Trophoblast cell (in vitro differentiated cells and primary cell): Measurements from ENCODE around the gene STXBP6.

Experiments used
- DNase-seq, 2 donors: peaks; one replicate each; pipeline ENCODE4 v3.0.0-alpha.2; 2016
- H2AFZ ChIP-seq: 2 replicates; pipeline ENCODE4 v1.6.1; 2013; ENCODE audit warnings: low read length, moderate library complexity, mild to moderate bottlenecking; ENCODE audit not compliant: insufficient read depth, poor library complexity
- H2AK5ac ChIP-seq: 2 replicates; pipeline ENCODE4 v1.6.1; 2013; ENCODE audit warnings: mild to moderate bottlenecking, low read length
- H2BK120ac ChIP-seq: 2 replicates; pipeline ENCODE4 v1.6.1; 2013; ENCODE audit warnings: low read length, mild to moderate bottlenecking, moderate library complexity; ENCODE audit not compliant: insufficient read depth, poor library complexity
- H2BK12ac ChIP-seq: 2 replicates; pipeline ENCODE4 v1.6.1; 2013; ENCODE audit warnings: mild to moderate bottlenecking, low read length, moderate library complexity
- H2BK5ac ChIP-seq: 2 replicates; pipeline ENCODE4 v1.6.1; 2013; ENCODE audit warnings: low read length, low read depth, moderate library complexity, mild to moderate bottlenecking; ENCODE audit not compliant: poor library complexity
- H3K14ac ChIP-seq: 2 replicates; pipeline ENCODE4 v1.6.1; 2013; ENCODE audit warnings: mild to moderate bottlenecking, low read length
- H3K18ac ChIP-seq: 2 replicates; pipeline ENCODE4 v1.6.1; 2013; ENCODE audit warnings: mild to moderate bottlenecking, low read length
- H3K23ac ChIP-seq: 2 replicates; pipeline ENCODE4 v1.6.1; 2013; ENCODE audit warnings: low read length
- H3K27ac ChIP-seq: 2 replicates; pipeline ENCODE4 v1.5.1; 2013; ENCODE audit warnings: low read depth, mild to moderate bottlenecking, inconsistent platforms, low read length, moderate library complexity
- H3K27me3 ChIP-seq: 2 replicates; pipeline ENCODE4 v1.6.1; 2013; ENCODE audit warnings: inconsistent platforms, mild to moderate bottlenecking, low read length, moderate library complexity; ENCODE audit not compliant: insufficient read depth
- H3K36me3 ChIP-seq, 2 experiments: 1 replicate in 1 of 2; 2 replicates in 1 of 2; pipeline ENCODE4 v1.6.1; 2013; ENCODE audit warnings: low read length in 2 of 2, mild to moderate bottlenecking in 2 of 2, moderate library complexity in 1 of 2; ENCODE audit not compliant: insufficient read depth in 2 of 2, control insufficient read depth in 1 of 2
- H3K4ac ChIP-seq: 2 replicates; pipeline ENCODE4 v1.6.1; 2013; ENCODE audit warnings: low read depth, mild to moderate bottlenecking, low read length, moderate library complexity
- H3K4me1 ChIP-seq, 2 experiments: 1 replicate in 1 of 2; 2 replicates in 1 of 2; pipeline ENCODE4 v1.6.1; 2013; ENCODE audit warnings: low read length in 2 of 2, mild to moderate bottlenecking in 2 of 2, moderate library complexity in 1 of 2; ENCODE audit not compliant: insufficient read depth in 2 of 2, control insufficient read depth in 1 of 2
- H3K4me2 ChIP-seq: 2 replicates; pipeline ENCODE4 v1.6.1; 2013; ENCODE audit warnings: inconsistent platforms, mild to moderate bottlenecking, low read length, moderate library complexity
- H3K4me3 ChIP-seq: 2 replicates; pipeline ENCODE4 v1.5.1; 2013; ENCODE audit warnings: mild to moderate bottlenecking, low read depth, low read length, inconsistent platforms
- H3K79me1 ChIP-seq: one replicate; pipeline ENCODE4 v1.6.1; 2013; ENCODE audit warnings: low read length
- H3K79me2 ChIP-seq: 2 replicates; pipeline ENCODE4 v1.6.1; 2013; ENCODE audit warnings: low read length, mild to moderate bottlenecking; ENCODE audit not compliant: control insufficient read depth, insufficient read depth, poor library complexity
- H3K9ac ChIP-seq: 2 replicates; pipeline ENCODE4 v1.6.1; 2013; ENCODE audit warnings: mild to moderate bottlenecking, low read length
- H3K9me3 ChIP-seq: 2 replicates; pipeline ENCODE4 v1.6.1; 2013; ENCODE audit warnings: low read depth, mild to moderate bottlenecking, control low read depth, inconsistent platforms, low read length; ENCODE audit not compliant: insufficient read depth
- H4K12ac ChIP-seq: 2 replicates; pipeline ENCODE4 v1.6.1; 2013; ENCODE audit warnings: low read depth, mild to moderate bottlenecking, low read length, moderate library complexity
- H4K8ac ChIP-seq: 2 replicates; pipeline ENCODE4 v1.6.1; 2013; ENCODE audit warnings: low read depth, mild to moderate bottlenecking, low read length, moderate library complexity
- H4K91ac ChIP-seq: one replicate; pipeline ENCODE4 v1.6.1; 2013; ENCODE audit warnings: low read depth, mild to moderate bottlenecking, low read length, moderate library complexity
- WGBS: extraction: QIAGEN DNeasy Blood & Tissue Kit; methylation state at CpG from one replicate; pipeline ENCODE4 v1.1.7; 2013; ENCODE audit warnings: missing lambda C conversion rate; ENCODE audit not compliant: insufficient read length, insufficient coverage; ENCODE audit errors: extremely low coverage; 5-methylcytosine and 5-hydroxymethylcytosine counted together

The STXBP6 gene

DNA sequence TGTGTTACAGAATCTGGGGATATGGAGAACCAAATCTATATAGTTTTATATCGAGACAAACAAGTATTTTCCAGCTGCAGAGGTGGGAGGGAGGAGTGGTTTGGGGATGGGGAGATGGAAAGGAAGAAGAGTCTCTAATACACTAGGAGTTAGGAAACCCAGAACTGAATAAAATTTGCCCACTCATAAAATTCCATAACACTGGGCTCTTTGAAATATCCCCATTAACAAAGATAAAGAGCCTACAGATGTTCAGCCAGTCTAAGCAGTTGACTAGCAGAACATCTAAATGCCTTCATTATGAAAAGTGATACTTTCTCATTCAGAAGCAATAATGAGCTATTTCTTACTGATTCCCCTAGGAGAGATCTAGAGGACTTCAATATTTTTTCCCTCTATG lies 264.2 kb downstream of the STXBP6 start:
- H3K4me1 ChIP-seq = no peaks in the 10 kb centered on the region
- H4K91ac ChIP-seq = no peak overlapping the region
- H2AK5ac ChIP-seq = no peak overlapping the region
- H3K4ac ChIP-seq = no peak overlapping the region
- no peak overlapping the region for H4K8ac ChIP-seq
- H3K27me3 ChIP-seq = no peaks in the 10 kb centered on the region
- no CpG with 5 or more reads among the region's 1 CpG for WGBS
- H3K79me1 ChIP-seq = no peaks in the 10 kb centered on the region
- no peaks in the 10 kb centered on the region for H3K9me3 ChIP-seq
- no peak overlapping the region for H3K4me2 ChIP-seq
- no peak overlapping the region for H3K9ac ChIP-seq
- no peak overlapping the region for H3K14ac ChIP-seq
- no peak overlapping the region for H2BK120ac ChIP-seq
- no peak overlapping the region for H2AFZ ChIP-seq
- H4K12ac ChIP-seq = no peak overlapping the region
- H3K4me3 ChIP-seq = no peak overlapping the region
- no peak overlapping the region for H3K23ac ChIP-seq
- no peak overlapping the region for H3K27ac ChIP-seq
- no peaks in the 10 kb centered on the region for H3K36me3 ChIP-seq
- no peak overlapping the region for H2BK5ac ChIP-seq
- no peak overlapping the region for H3K18ac ChIP-seq
- no peak overlapping the region for H2BK12ac ChIP-seq
- H3K79me2 ChIP-seq = no peaks in the 10 kb centered on the region
- DNase-seq = no peak

DNA sequence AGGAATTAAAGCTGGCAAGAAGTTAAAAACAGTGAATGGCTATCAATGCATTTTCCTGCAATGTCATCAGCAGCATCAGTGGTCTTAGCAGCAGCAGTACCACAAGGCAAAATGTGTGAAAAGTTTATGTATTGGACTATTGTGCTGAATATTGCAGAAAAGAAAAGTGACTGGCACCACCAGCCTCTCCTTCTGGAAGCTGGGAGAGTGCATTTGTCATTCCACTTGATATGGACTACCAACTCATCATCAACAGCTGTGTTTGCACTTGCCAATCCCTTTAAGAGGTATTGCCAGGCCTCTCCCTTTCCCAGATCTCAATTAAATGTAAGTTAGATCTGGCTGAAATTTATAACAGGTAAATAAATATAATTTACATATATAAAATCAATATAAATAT lies 265.0 kb downstream of the STXBP6 start:
- no peak overlapping the region for H3K23ac ChIP-seq
- no peak for DNase-seq
- no peak overlapping the region for H2BK120ac ChIP-seq
- no peak overlapping the region for H4K91ac ChIP-seq
- H3K4ac ChIP-seq = no peak overlapping the region
- no peak overlapping the region for H3K27ac ChIP-seq
- H3K27me3 ChIP-seq = no peaks in the 10 kb centered on the region
- H3K4me3 ChIP-seq = no peak overlapping the region
- H3K79me2 ChIP-seq = no peaks in the 10 kb centered on the region
- no peak overlapping the region for H2AFZ ChIP-seq
- no peak overlapping the region for H4K8ac ChIP-seq
- H4K12ac ChIP-seq = no peak overlapping the region
- H3K4me2 ChIP-seq = no peak overlapping the region
- H2BK5ac ChIP-seq = no peak overlapping the region
- no peaks in the 10 kb centered on the region for H3K36me3 ChIP-seq
- no peaks in the 10 kb centered on the region for H3K79me1 ChIP-seq
- H2AK5ac ChIP-seq = no peak overlapping the region
- no peak overlapping the region for H3K18ac ChIP-seq
- no peak overlapping the region for H3K14ac ChIP-seq
- H2BK12ac ChIP-seq = no peak overlapping the region
- no peaks in the 10 kb centered on the region for H3K4me1 ChIP-seq
- no peaks in the 10 kb centered on the region for H3K9me3 ChIP-seq
- no peak overlapping the region for H3K9ac ChIP-seq

DNA sequence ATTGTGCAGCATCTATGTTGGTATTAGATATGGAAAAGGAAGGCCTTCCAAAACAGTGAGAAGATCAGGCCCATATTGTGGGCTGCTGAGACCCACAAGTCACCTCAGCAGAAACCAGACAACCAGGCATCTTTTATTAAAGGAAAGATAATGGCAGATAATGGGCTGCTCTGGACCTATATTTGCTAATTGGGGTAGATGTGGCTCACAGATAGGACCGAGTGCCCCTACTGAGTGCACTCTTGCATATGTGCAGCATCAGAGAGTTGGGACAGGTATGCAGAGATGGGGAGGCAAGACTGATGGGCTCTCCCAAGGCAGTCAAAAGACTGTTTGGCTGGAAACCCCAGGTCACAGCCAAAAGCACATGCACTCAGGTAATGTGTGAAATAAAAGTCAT lies 266.2 kb downstream of the STXBP6 start:
- H4K91ac ChIP-seq = no peak overlapping the region
- H2BK12ac ChIP-seq = no peak overlapping the region
- no peak overlapping the region for H3K18ac ChIP-seq
- H2AFZ ChIP-seq = no peak overlapping the region
- no peaks in the 10 kb centered on the region for H3K9me3 ChIP-seq
- no peak overlapping the region for H3K4ac ChIP-seq
- no peak overlapping the region for H3K27ac ChIP-seq
- H3K9ac ChIP-seq = no peak overlapping the region
- H3K4me1 ChIP-seq = no peaks in the 10 kb centered on the region
- no peaks in the 10 kb centered on the region for H3K79me1 ChIP-seq
- no peak for DNase-seq
- H4K8ac ChIP-seq = no peak overlapping the region
- no peaks in the 10 kb centered on the region for H3K79me2 ChIP-seq
- H3K4me2 ChIP-seq = no peak overlapping the region
- H3K4me3 ChIP-seq = no peak overlapping the region
- H2BK120ac ChIP-seq = no peak overlapping the region
- no peak overlapping the region for H3K23ac ChIP-seq
- H2AK5ac ChIP-seq = no peak overlapping the region
- no peak overlapping the region for H2BK5ac ChIP-seq
- no peak overlapping the region for H3K14ac ChIP-seq
- no peaks in the 10 kb centered on the region for H3K27me3 ChIP-seq
- no peaks in the 10 kb centered on the region for H3K36me3 ChIP-seq
- no peak overlapping the region for H4K12ac ChIP-seq
- WGBS = no CpG with 5 or more reads among the region's 1 CpG

DNA sequence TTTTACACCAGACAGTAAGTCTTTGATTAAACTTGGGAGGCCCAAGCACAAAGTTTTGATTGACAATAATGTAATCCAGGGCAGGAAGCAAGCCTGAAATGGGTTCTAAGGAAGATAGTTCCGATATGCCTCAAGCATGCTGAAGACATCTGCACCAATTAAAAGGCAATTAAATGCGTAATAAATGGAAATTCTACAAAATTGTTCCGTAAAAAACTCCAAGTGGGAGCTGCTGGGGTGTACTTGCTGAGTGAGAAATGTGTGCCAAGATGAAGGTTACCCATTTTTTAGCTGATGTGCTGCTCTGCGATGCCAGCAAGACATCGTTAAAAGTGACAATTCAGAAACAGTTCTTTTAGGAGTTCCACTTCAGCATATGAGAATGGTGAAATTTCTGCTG lies 269.7 kb downstream of the STXBP6 start:
- H3K9ac ChIP-seq = no peak overlapping the region
- no peak overlapping the region for H4K91ac ChIP-seq
- no peak for DNase-seq
- H3K27ac ChIP-seq = no peak overlapping the region
- no peak overlapping the region for H2AK5ac ChIP-seq
- H3K4me2 ChIP-seq = no peak overlapping the region
- no peak overlapping the region for H2AFZ ChIP-seq
- no peak overlapping the region for H3K4me3 ChIP-seq
- no peak overlapping the region for H3K14ac ChIP-seq
- no peak overlapping the region for H2BK12ac ChIP-seq
- H4K8ac ChIP-seq = no peak overlapping the region
- no peak overlapping the region for H4K12ac ChIP-seq
- no CpG with 5 or more reads among the region's 5 CpGs for WGBS
- H3K36me3 ChIP-seq = no peaks in the 10 kb centered on the region
- H2BK5ac ChIP-seq = no peak overlapping the region
- no peak overlapping the region for H3K23ac ChIP-seq
- no peak overlapping the region for H3K18ac ChIP-seq
- H3K9me3 ChIP-seq = no peaks in the 10 kb centered on the region
- H3K4ac ChIP-seq = no peak overlapping the region
- no peaks in the 10 kb centered on the region for H3K79me2 ChIP-seq
- no peaks in the 10 kb centered on the region for H3K4me1 ChIP-seq
- no peak overlapping the region for H2BK120ac ChIP-seq
- no peaks in the 10 kb centered on the region for H3K27me3 ChIP-seq
- no peaks in the 10 kb centered on the region for H3K79me1 ChIP-seq

DNA sequence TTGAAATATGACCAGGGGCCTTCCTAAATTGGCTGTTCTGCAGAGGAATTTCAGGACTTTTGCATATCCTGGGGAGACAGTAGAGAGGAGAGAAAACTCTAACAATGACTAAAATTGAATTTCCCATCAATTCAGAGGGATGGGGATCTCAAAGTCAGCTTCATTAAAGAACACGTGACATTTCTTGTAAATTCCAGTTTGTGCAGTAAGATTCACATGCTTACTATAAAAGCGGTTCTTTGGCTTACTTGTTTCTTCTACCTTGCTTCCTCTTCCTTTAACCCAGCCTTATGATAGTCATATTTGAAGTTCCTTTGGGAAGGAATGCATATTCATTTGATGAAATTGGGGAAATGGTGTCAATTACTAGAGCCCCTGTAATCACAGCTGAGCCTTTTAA lies 272.3 kb downstream of the STXBP6 start:
- H3K9me3 ChIP-seq = no peaks in the 10 kb centered on the region
- DNase-seq = no peak
- H2AK5ac ChIP-seq = no peak overlapping the region
- H4K8ac ChIP-seq = no peak overlapping the region
- WGBS = no CpG with 5 or more reads among the region's 2 CpGs
- H3K14ac ChIP-seq = no peak overlapping the region
- no peak overlapping the region for H4K12ac ChIP-seq
- H3K27ac ChIP-seq = no peak overlapping the region
- H3K23ac ChIP-seq = no peak overlapping the region
- H3K4me2 ChIP-seq = no peak overlapping the region
- no peak overlapping the region for H2BK12ac ChIP-seq
- H3K79me2 ChIP-seq = no peaks in the 10 kb centered on the region
- no peak overlapping the region for H3K18ac ChIP-seq
- H3K36me3 ChIP-seq = no peaks in the 10 kb centered on the region
- H2BK5ac ChIP-seq = no peak overlapping the region
- no peaks in the 10 kb centered on the region for H3K4me1 ChIP-seq
- no peak overlapping the region for H2AFZ ChIP-seq
- no peak overlapping the region for H3K4me3 ChIP-seq
- H3K79me1 ChIP-seq = no peaks in the 10 kb centered on the region
- no peaks in the 10 kb centered on the region for H3K27me3 ChIP-seq
- no peak overlapping the region for H2BK120ac ChIP-seq
- H4K91ac ChIP-seq = no peak overlapping the region
- no peak overlapping the region for H3K9ac ChIP-seq
- no peak overlapping the region for H3K4ac ChIP-seq
